Kidney glomerular epithelial cell (primary cell): ENCODE measurements around the gene HM13.
A peak's percentile ranks its signal among the peaks of the same experiment; 100 is the strongest.
"Not testable (repeated sequence)": the region's sequence is repeated elsewhere in the genome, so short reads cannot be mapped to it uniquely, and the experiment has no call there.

Experiments used
- DNase-seq: peaks from one replicate; lab custom pipeline; 2025; lab: John Stamatoyannopoulos, UW

The HM13 gene

GRCh38 chr20:31514154-31515071, at the start of gene HM13:
HM13 (plus strand) TSS chr20:31514442; CDS start chr20:31514552, 110 bp downstream.
- DNase-seq, result peak; percentile 74

- not testable (repeated sequence) for DNase-seq
Measured at GRCh38 chr20:31470946-31471345, 43.3 kb upstream of the HM13 start.

- DNase-seq, result no peak
Measured at GRCh38 chr20:31472395-31473330, 41.6 kb upstream of the HM13 start.

DNA sequence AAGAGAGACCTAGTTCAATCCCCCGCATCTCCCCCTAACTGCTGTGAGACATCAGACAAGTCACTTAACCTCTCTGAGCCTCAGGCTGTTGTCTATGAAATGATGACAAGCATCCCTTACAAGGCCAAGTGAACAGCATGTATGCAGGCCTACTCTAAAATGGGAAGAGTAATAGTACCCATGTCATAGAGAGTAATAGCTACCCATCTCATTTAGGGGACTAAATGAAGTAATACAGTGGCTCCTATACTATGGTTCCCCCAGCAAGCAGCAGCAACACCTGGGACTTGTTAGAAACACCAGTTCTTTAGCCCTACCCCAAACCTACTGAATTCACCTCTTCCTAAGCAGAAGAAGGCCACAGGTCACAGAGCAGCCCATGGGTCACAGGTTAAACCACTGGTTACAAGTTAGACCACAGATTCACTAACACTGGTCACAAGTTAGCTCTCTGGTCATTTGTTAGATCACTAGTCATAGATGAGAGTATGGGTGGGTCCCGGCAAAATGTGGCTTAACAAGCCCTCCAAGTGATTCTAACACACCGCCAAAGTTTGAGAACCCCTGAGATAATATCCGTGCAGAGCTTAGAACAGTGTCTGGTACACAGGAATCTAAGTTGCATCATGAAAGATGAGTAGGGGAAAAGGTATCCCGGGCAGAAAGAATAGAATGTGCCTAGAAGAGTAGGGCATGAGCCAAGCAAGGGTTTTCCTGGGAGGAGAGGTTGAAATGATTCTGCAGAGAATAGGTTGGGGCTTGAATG, 40.7 kb upstream of the HM13 start:
- DNase-seq, result no peak

DNA sequence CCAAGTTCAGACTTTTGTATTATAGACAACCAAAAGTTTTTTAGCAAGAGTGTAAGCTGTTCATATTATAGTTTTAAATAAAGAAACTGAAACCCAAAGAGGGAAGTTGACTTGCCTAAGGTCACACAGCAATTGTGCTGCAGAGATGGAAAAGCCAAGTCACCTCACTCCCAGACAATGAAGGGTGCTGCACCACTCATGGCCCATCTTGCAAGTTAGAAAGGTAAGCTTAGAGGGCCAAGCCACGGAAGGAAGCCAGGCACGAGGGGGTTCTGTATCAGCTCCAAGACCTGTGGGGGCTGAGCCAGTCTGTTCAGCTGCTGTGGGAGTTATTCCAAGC, 40.2 kb upstream of the HM13 start:
- DNase-seq, result no peak

- no peak for DNase-seq
Measured at GRCh38 chr20:31474758-31475427, 39.3 kb upstream of the HM13 start, which contains the start of the genes DEFB124 and REM1. DEFB124 (minus strand) TSS chr20:31475127; CDS start chr20:31473013, 2,114 bp downstream. REM1 (plus strand) TSS chr20:31475288; CDS start chr20:31476446, 1,158 bp downstream.

GRCh38 chr20:31475472-31476293, 38.6 kb upstream of the HM13 start:
- DNase-seq, result no peak

DNA sequence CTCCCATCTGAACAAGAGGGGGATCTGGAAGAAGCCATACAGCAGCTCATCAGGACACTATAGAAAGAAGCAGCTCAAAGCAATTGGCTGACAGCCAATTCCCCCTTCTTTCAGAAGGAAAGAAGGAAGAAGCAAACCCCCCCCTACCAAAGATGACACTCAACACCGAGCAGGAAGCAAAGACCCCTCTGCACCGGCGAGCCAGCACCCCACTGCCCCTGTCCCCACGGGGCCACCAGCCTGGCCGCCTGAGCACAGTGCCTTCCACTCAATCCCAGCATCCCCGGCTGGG, 38.0 kb upstream of the HM13 start:
- DNase-seq, result no peak

- no peak for DNase-seq
Measured at GRCh38 chr20:31476643-31477215, 37.5 kb upstream of the HM13 start.

GRCh38 chr20:31484001-31484400, 30.2 kb upstream of the HM13 start:
- no peak for DNase-seq

DNA sequence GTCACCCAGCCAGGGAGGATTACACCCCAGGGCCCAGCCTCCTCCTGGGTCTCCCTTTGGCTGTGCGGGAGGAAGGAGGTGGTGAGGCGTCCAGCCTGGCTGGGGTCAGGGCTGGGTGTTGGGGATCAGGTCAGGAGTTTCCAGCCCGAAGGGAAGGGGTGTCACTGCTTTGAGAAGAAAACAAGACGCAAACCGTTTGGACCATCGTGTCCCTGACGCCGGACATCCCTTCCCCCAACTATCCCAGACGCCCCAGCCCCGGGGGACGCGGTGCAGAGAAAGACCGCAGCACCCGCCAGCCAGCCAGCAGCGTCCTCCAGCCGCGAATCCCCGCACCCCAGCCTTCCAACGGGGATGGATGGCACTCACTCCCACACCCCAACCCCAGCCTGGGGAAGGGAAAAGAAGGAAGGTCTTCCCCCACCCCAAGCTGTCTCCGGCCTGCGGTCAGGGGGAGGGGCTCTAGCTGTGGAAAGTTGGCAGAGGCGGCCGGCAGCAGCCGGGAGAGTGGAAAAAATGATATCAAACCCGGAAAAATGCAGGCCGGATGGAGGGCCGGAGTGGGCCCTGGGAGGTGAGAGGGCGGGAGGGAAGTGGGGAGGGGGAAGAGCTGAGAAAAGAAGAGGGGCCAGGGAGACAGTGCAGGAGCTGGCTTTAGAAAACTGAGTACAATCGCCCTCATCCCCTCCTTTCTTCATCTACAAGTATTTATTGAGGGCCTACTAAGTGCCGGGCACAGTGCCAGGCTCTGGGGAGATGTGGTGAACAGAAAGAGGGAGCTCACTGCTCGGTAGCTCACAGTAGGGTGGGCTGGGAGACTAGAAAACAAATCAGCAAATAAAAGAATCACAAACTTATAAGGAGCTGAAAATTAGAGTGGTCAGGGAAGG, 28.5 kb upstream of the HM13 start:
- DNase-seq, result no peak

DNA sequence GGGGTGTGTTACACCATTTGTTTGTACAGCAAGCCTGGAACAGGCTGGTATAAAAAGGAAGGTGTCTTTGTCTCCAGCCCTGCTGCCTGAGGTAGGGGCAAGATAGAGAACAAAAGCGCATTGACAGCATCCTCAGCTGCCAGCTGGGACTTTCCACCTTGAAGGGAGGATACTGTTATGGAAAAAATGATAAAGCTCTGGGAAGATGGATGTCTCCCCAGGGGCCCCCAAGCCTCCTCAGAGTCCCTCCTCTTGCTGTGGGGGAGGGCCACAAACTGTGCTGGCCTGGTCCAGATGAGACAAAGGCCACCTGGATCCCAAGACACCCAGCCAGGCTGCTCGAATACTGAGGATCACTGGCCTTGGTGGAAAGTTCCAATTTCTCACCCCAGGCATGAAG, 26.1 kb upstream of the HM13 start:
- no peak for DNase-seq

GRCh38 chr20:31489152-31489551, 25.1 kb upstream of the HM13 start:
- DNase-seq, result no peak

DNA sequence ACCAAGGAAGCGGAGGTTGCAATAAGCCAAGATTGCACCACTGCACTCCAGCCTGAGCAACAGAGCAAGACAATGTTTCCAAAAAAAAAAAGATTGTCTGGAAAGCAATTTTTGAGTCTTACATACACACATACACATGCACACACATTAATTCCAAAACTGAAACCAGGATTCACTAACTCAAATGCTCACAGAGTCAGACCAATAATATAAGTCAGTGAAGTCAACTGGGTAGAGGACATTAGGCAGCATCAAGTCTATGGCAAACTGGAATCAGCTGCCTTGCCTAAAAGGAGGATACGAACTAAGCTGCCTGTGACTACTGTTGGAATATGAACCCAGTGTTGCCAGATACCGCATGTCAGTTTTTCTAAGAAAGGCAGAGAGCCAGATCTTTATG, 23.5 kb upstream of the HM13 start:
- no peak for DNase-seq

GRCh38 chr20:31494131-31494530, 20.1 kb upstream of the HM13 start:
- no peak for DNase-seq

GRCh38 chr20:31496761-31497295, 17.4 kb upstream of the HM13 start:
- DNase-seq, result no peak

GRCh38 chr20:31497838-31498540, 16.3 kb upstream of the HM13 start:
- no peak for DNase-seq

DNA sequence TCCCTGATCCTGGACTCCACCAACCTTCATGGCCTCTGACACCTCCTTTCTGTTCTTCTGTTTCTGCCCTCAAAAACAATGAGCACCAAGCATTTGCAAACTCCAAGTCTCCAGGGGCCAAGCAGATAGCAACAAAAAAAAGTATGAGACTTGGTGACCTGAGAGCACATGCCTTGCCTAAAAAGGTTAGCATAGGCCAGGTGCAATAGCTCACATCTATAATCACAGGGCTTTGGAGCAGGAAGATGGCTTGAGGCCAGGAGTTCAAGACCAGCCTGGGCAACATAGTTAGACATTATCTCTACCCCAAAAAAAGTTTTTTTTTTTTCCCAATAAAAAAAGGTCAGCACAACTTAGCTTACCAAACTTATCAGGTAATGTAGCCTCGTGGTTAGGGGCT, 13.7 kb upstream of the HM13 start:
- DNase-seq, result no peak
